OCI-LY3 (cell line): Measurements from ENCODE around the gene SEMA5A.

Experiments
- H2AFZ ChIP-seq: fragments of 200-600, 300-600 bp; shearing (Covaris generic); 2 replicates; pipeline ENCODE4 v1.6.0; 2014; ENCODE audit warnings: antibody characterized with exemption, low read depth, low read length
- H3K27ac ChIP-seq: fragments of 200-600, 300-600 bp; sonication (generic); 2 replicates; pipeline ENCODE4 v1.5.1; 2014; ENCODE audit warnings: mild to moderate bottlenecking, low read length, moderate library complexity, mixed read lengths
- H3K27me3 ChIP-seq: fragments of 200-600, 300-600 bp; sonication (generic); 2 replicates; pipeline ENCODE4 v1.6.1; 2014; ENCODE audit warnings: low read depth, low read length, mixed read lengths
- H3K36me3 ChIP-seq: fragments of 200-600, 300-600 bp; sonication (generic); replicated peaks from 2 replicates; pipeline ENCODE3; 2014; ENCODE audit warnings: low read depth, low read length, mixed read lengths
- H3K4me1 ChIP-seq: fragments of 300-600, 200-600 bp; sonication (generic); 2 replicates; pipeline ENCODE4 v1.6.1; 2014; ENCODE audit warnings: low read length, mixed read lengths
- H3K4me2 ChIP-seq: fragments of 200-600, 300-600 bp; sonication (generic); 2 replicates; pipeline ENCODE4 v1.6.1; 2014; ENCODE audit warnings: low read length, mixed read lengths
- H3K4me3 ChIP-seq: fragments of 300-600, 200-600 bp; sonication (generic); 2 replicates; pipeline ENCODE4 v1.5.1; 2014; ENCODE audit warnings: antibody characterized with exemption, mild to moderate bottlenecking, low read length, moderate library complexity
- H3K79me2 ChIP-seq: fragments of 300-600, 200-600 bp; shearing (Covaris generic); 2 replicates; pipeline ENCODE4 v1.6.1; 2014; ENCODE audit warnings: mild to moderate bottlenecking, low read length, mixed read lengths
- H3K9ac ChIP-seq: fragments of 300-600, 200-600 bp; shearing (Covaris generic); 2 replicates; pipeline ENCODE4 v1.6.0; 2014; ENCODE audit warnings: mild to moderate bottlenecking, low read length, moderate library complexity
- H3K9me3 ChIP-seq: fragments of 200-600, 300-600 bp; shearing (Covaris generic); 2 replicates; pipeline ENCODE4 v1.6.1; 2014; ENCODE audit warnings: low read length, mixed read lengths; ENCODE audit not compliant: insufficient read depth
- H4K20me1 ChIP-seq: fragments of 200-600, 300-600 bp; sonication (generic); 2 replicates; pipeline ENCODE4 v1.6.1; 2016; ENCODE audit warnings: low read length, mixed read lengths; ENCODE audit not compliant: insufficient read depth
- CTCF ChIP-seq: fragments of 200-600, 300-600 bp; sonication (generic); IDR thresholded peaks from 2 replicates; pipeline ENCODE4 v1.5.1; 2014; ENCODE audit warnings: antibody characterized with exemption, low read length, low read depth
- EZH2phosphoT487 ChIP-seq: fragments of 200-600 bp; shearing (Covaris generic); IDR thresholded peaks from 2 replicates; pipeline ENCODE4 v1.6.1; 2018; ENCODE audit warnings: antibody characterized with exemption, mixed run types, low read depth

Gene SEMA5A

GRCh38 chr5:9188131-9188530 is 357.7 kb downstream of the SEMA5A start:
- H2AFZ ChIP-seq = no peak overlapping the region
- no peaks in the 10 kb centered on the region for H4K20me1 ChIP-seq
- no peaks in the 10 kb centered on the region for H3K4me1 ChIP-seq
- no peak overlapping the region for H3K9ac ChIP-seq
- H3K27ac ChIP-seq = no peak overlapping the region
- no peaks in the 10 kb centered on the region for H3K9me3 ChIP-seq
- H3K4me2 ChIP-seq = no peak overlapping the region
- no peaks in the 10 kb centered on the region for H3K27me3 ChIP-seq
- H3K36me3 ChIP-seq = no peaks in the 10 kb centered on the region
- TF ChIP-seq CTCF (no peak), EZH2phosphoT487 (no peak)
- no peaks in the 10 kb centered on the region for H3K79me2 ChIP-seq
- no peak overlapping the region for H3K4me3 ChIP-seq

GRCh38 chr5:9187614-9188013 is 358.3 kb downstream of the SEMA5A start:
- Histone ChIP-seq H3K27ac (no peak overlapping the region), H3K9me3 (no peaks in the 10 kb centered on the region), H3K4me3 (no peak overlapping the region), H3K36me3 (no peaks in the 10 kb centered on the region), H2AFZ (no peak overlapping the region), H4K20me1 (no peaks in the 10 kb centered on the region), H3K9ac (no peak overlapping the region), H3K4me1 (no peaks in the 10 kb centered on the region), H3K79me2 (no peaks in the 10 kb centered on the region), H3K4me2 (no peak overlapping the region), H3K27me3 (no peaks in the 10 kb centered on the region)
- TF ChIP-seq EZH2phosphoT487 = no peak
- no peak for TF ChIP-seq CTCF

- no peaks in the 10 kb centered on the region for H3K27me3 ChIP-seq
- no peak overlapping the region for H3K9ac ChIP-seq
- no peaks in the 10 kb centered on the region for H3K36me3 ChIP-seq
- H3K4me1 ChIP-seq = no peaks in the 10 kb centered on the region
- no peaks in the 10 kb centered on the region for H3K9me3 ChIP-seq
- no peak overlapping the region for H3K4me2 ChIP-seq
- TF ChIP-seq EZH2phosphoT487 = no peak
- TF ChIP-seq CTCF = no peak
- no peak overlapping the region for H3K27ac ChIP-seq
- H3K79me2 ChIP-seq = no peaks in the 10 kb centered on the region
- H2AFZ ChIP-seq = no peak overlapping the region
- H3K4me3 ChIP-seq = no peak overlapping the region
- no peaks in the 10 kb centered on the region for H4K20me1 ChIP-seq
These were observed 359.8 kb downstream of the SEMA5A start for GRCh38 chr5:9186069-9186468.

GRCh38 chr5:9183992-9184391 is 361.9 kb downstream of the SEMA5A start:
- Histone ChIP-seq H3K79me2 (no peaks in the 10 kb centered on the region), H3K4me1 (no peaks in the 10 kb centered on the region), H3K27me3 (no peaks in the 10 kb centered on the region), H3K27ac (no peak overlapping the region), H3K4me2 (no peak overlapping the region), H3K9ac (no peak overlapping the region), H4K20me1 (no peaks in the 10 kb centered on the region), H3K4me3 (no peak overlapping the region), H2AFZ (no peak overlapping the region), H3K36me3 (no peaks in the 10 kb centered on the region), H3K9me3 (no peaks in the 10 kb centered on the region)
- TF ChIP-seq CTCF (no peak), EZH2phosphoT487 (no peak)
